Loucy (cell line): Measurements from ENCODE around the gene PCOLCE2.

Source experiments
- H2AFZ ChIP-seq: fragments of 200-600 bp; sonication (generic); 2 replicates; pipeline ENCODE4 v1.6.0; 2016; ENCODE audit warnings: antibody characterized with exemption, mild to moderate bottlenecking, low read length, moderate library complexity
- H3F3A ChIP-seq: fragments of 200-600 bp; 2 replicates; pipeline ENCODE4 v1.6.0; 2016; ENCODE audit warnings: antibody characterized with exemption, low read depth, mild to moderate bottlenecking
- H3K27me3 ChIP-seq: fragments of 200-600 bp; sonication (generic); 2 replicates; pipeline ENCODE4 v1.6.1; 2014; ENCODE audit warnings: low read length, mild to moderate bottlenecking; ENCODE audit not compliant: insufficient read depth, poor library complexity, severe bottlenecking
- H3K36me3 ChIP-seq: fragments of 200-600 bp; sonication (generic); 2 replicates; pipeline ENCODE4 v1.6.1; 2016; ENCODE audit warnings: low read length; ENCODE audit not compliant: insufficient read depth
- H3K4me1 ChIP-seq: fragments of 200-600 bp; sonication (generic); 2 replicates; pipeline ENCODE4 v1.5.1; 2014; ENCODE audit warnings: low read length, mild to moderate bottlenecking; ENCODE audit not compliant: insufficient read depth, poor library complexity, severe bottlenecking
- H3K4me2 ChIP-seq: fragments of 200-600 bp; sonication (generic); 2 replicates; pipeline ENCODE4 v1.6.0; 2014; ENCODE audit warnings: antibody characterized with exemption, low read length, low read depth, mild to moderate bottlenecking; ENCODE audit not compliant: poor library complexity, severe bottlenecking
- H3K4me3 ChIP-seq: fragments of 200-600 bp; sonication (generic); 2 replicates; pipeline ENCODE4 v1.5.1; 2014; ENCODE audit warnings: low read length, mild to moderate bottlenecking, mixed read lengths; ENCODE audit not compliant: poor library complexity, severe bottlenecking
- H3K79me2 ChIP-seq: fragments of 200-600 bp; sonication (generic); 2 replicates; pipeline ENCODE4 v1.6.1; 2014; ENCODE audit warnings: low read length; ENCODE audit not compliant: insufficient read depth
- H3K9ac ChIP-seq: fragments of 200-600 bp; sonication (generic); 2 replicates; pipeline ENCODE4 v1.6.0; 2014; ENCODE audit warnings: mild to moderate bottlenecking, low read depth, low read length, moderate library complexity; ENCODE audit not compliant: poor library complexity, severe bottlenecking
- H3K9me2 ChIP-seq: fragments of 200-600 bp; sonication (generic); replicated peaks from 2 replicates; pipeline ENCODE4 v1.6.1; 2016; ENCODE audit warnings: low read depth, low read length, mixed read lengths
- H3K9me3 ChIP-seq: fragments of 200-600 bp; sonication (generic); 2 replicates; pipeline ENCODE4 v1.6.1; 2014; ENCODE audit warnings: mild to moderate bottlenecking, antibody characterized with exemption, low read length, low read depth; ENCODE audit not compliant: insufficient read depth
- H4K20me1 ChIP-seq: fragments of 200-600 bp; sonication (generic); 2 replicates; pipeline ENCODE4 v1.6.0; 2014; ENCODE audit warnings: antibody characterized with exemption, low read length, mild to moderate bottlenecking; ENCODE audit not compliant: insufficient read depth, poor library complexity, severe bottlenecking
- EZH2phosphoT487 ChIP-seq: fragments of 200-600 bp; IDR thresholded peaks from 2 replicates; pipeline ENCODE4 v1.6.1; 2018; ENCODE audit warnings: antibody characterized with exemption, mild to moderate bottlenecking, moderate library complexity, borderline replicate concordance
- TF ChIP-seq, protein P1 (sequence below): fragments of 200-600 bp; sonication (generic); conservative IDR thresholded peaks from 2 replicates; pipeline ENCODE4 v1.5.1; 2014; ENCODE audit warnings: mild to moderate bottlenecking, antibody characterized with exemption, low read length

The PCOLCE2 gene

GRCh38 chr3:142801746-142802145 is 87.1 kb downstream of the PCOLCE2 start:
- no peaks in the 10 kb centered on the region for H3K9me2 ChIP-seq
- no peak for TF ChIP-seq EZH2phosphoT487
- TF ChIP-seq, protein P1, sequence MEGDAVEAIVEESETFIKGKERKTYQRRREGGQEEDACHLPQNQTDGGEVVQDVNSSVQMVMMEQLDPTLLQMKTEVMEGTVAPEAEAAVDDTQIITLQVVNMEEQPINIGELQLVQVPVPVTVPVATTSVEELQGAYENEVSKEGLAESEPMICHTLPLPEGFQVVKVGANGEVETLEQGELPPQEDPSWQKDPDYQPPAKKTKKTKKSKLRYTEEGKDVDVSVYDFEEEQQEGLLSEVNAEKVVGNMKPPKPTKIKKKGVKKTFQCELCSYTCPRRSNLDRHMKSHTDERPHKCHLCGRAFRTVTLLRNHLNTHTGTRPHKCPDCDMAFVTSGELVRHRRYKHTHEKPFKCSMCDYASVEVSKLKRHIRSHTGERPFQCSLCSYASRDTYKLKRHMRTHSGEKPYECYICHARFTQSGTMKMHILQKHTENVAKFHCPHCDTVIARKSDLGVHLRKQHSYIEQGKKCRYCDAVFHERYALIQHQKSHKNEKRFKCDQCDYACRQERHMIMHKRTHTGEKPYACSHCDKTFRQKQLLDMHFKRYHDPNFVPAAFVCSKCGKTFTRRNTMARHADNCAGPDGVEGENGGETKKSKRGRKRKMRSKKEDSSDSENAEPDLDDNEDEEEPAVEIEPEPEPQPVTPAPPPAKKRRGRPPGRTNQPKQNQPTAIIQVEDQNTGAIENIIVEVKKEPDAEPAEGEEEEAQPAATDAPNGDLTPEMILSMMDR, result no peak
- no peaks in the 10 kb centered on the region for H3K79me2 ChIP-seq

GRCh38 chr3:142796823-142797222 is 92.1 kb downstream of the PCOLCE2 start:
- Histone ChIP-seq H3F3A (no peaks in the 10 kb centered on the region), H3K4me1 (no peaks in the 10 kb centered on the region), H3K27me3 (no peaks in the 10 kb centered on the region), H3K9me3 (no peaks in the 10 kb centered on the region), H3K9me2 (no peaks in the 10 kb centered on the region), H3K4me3 (no peak overlapping the region), H2AFZ (no peak overlapping the region), H3K9ac (no peak overlapping the region), H3K4me2 (no peak overlapping the region), H3K79me2 (no peaks in the 10 kb centered on the region), H3K36me3 (no peaks in the 10 kb centered on the region), H4K20me1 (no peaks in the 10 kb centered on the region)
- no peak for TF ChIP-seq EZH2phosphoT487
- TF ChIP-seq, protein P1, result no peak

More at GRCh38 chr3:142801746-142802145, 87.1 kb downstream of the PCOLCE2 start:
- Histone ChIP-seq H3K4me1 (no peaks in the 10 kb centered on the region), H4K20me1 (no peaks in the 10 kb centered on the region), H2AFZ (no peak overlapping the region), H3K9me3 (no peaks in the 10 kb centered on the region), H3K4me3 (no peak overlapping the region), H3K9ac (no peak overlapping the region), H3K27me3 (no peaks in the 10 kb centered on the region), H3K4me2 (no peak overlapping the region), H3F3A (no peaks in the 10 kb centered on the region), H3K36me3 (no peaks in the 10 kb centered on the region)

GRCh38 chr3:142795332-142795731 is 93.6 kb downstream of the PCOLCE2 start:
- H3K4me2 ChIP-seq, result no peak overlapping the region
- H3K79me2 ChIP-seq, result no peaks in the 10 kb centered on the region
- no peaks in the 10 kb centered on the region for H3K9me3 ChIP-seq
- no peak overlapping the region for H2AFZ ChIP-seq
- H3K9me2 ChIP-seq, result no peaks in the 10 kb centered on the region
- H3K4me3 ChIP-seq, result no peak overlapping the region
- no peaks in the 10 kb centered on the region for H4K20me1 ChIP-seq
- no peaks in the 10 kb centered on the region for H3K4me1 ChIP-seq
- H3K27me3 ChIP-seq, result no peaks in the 10 kb centered on the region
- no peaks in the 10 kb centered on the region for H3K36me3 ChIP-seq
- H3F3A ChIP-seq, result no peaks in the 10 kb centered on the region
- H3K9ac ChIP-seq, result no peak overlapping the region
- TF ChIP-seq, protein P1, result no peak
- TF ChIP-seq EZH2phosphoT487, result no peak
